T-helper 22 cell (primary cell): ENCODE results near the gene HIP1.
"Not testable (repeated sequence)": the region's sequence is repeated elsewhere in the genome, so short reads cannot be mapped to it uniquely, and the experiment has no call there.

Experiments used
- DNase-seq: peaks from one replicate; pipeline ENCODE4 v3.0.0-alpha.2; 2020; ENCODE audit warnings: low read depth

The HIP1 gene

GRCh38 chr7:75716992-75717626 lies 21.6 kb downstream of the HIP1 start:
- DNase-seq: no peak

DNA sequence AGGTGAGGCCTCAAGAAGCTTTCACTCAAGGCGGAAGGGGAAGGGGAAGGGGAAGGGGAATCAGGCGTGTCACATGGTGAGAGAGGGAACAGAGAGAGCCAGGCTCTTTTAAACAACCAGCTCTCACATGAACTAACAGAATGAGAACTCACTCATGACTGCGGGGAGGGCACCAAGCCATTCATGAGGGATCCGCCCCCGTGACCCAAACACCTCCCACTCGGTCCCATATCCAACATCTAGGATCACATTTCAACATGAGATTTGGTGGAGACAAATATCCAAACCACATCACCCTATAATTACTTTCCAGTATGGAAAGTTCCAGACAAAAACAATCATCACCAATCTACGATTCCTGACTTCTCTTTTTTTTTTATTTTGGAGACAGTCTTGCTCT lies 22.9 kb downstream of the HIP1 start:
- DNase-seq: no peak

GRCh38 chr7:75712517-75713361 lies 26.0 kb downstream of the HIP1 start:
- no peak for DNase-seq

GRCh38 chr7:75711656-75712514 lies 26.9 kb downstream of the HIP1 start:
- no peak for DNase-seq

DNA sequence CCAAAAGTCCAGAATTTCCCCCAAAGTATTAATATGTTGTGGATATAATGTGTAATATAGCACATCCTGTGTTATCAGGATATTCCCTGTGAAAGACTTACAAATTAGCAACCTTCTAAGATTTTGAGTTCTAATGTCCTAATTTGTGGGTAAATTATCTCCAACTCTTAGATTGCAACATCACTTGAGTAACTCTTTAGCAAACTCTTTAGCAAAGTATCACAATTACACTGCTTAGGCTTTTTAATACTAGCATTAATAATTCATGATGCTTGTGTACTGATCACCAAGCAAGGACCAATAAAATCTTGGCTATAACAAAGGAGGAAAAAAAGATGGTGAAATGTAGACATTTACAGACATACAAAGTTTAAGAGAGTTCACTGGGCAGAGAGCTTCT lies 27.7 kb downstream of the HIP1 start:
- no peak for DNase-seq

GRCh38 chr7:75704928-75705327 lies 33.8 kb downstream of the HIP1 start:
- DNase-seq: no peak

DNA sequence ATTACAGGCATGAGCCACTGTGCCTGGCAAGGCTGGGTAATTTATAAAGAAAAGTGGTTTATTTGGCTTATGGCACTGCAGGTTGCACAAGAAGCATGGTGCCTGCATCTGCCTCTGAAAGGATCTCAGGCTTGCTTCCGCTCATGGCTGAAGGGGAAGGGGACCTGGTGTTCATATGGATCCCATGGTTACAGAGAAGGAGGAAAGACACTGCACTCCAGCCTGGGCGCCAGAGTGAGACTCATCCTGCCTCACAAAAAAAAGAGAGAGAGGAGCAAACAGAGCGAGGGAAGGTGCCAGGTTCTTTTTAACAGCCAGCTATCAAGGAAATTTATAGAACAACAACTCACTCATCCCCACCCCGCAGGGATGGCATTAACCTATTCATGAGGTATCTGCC lies 36.2 kb downstream of the HIP1 start:
- no peak for DNase-seq

DNA sequence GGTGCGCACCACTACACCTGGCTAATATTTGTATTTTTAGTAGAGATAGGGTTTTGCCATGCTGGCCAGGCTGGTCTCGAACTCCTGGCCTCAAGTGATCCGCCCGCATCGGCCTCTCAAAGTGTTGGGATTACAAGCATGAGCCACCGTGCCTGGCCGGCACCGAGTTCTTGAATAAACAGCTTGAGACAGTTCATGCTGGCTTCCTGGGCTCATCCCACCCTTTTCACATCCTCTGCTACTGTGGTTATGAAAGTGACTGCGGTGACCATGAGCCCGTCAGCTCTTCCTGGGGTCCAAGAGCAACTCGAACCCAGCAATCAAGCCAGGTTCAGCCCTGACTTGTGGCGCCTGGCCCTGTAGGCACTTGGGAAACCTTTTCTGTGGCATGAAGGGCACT lies 38.7 kb downstream of the HIP1 start:
- DNase-seq: no peak

GRCh38 chr7:75698358-75698757 lies 40.4 kb downstream of the HIP1 start:
- DNase-seq: no peak

GRCh38 chr7:75696263-75697037 lies 42.3 kb downstream of the HIP1 start:
- no peak for DNase-seq

GRCh38 chr7:75694638-75695399 lies 43.9 kb downstream of the HIP1 start:
- DNase-seq: no peak

DNA sequence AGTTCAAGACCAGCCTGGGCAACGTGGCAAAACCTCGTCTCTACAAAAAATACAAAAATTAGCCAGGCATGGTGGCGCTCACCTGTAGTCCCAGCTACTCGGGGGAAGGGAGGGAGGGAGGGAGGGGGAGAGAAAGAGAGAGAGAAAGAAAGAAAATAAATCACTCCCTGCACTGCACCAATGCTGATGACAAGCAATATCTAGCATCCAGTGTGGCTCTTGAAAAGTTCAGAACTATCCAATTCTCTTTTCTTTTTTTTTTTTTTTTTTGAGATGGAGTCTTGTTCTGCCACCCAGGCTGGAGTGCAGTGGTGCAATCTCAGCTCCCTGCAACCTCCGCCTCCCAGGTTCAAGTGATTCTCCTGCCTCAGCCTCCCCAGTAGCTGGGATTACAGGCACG lies 45.1 kb downstream of the HIP1 start:
- not testable (repeated sequence) for DNase-seq

DNA sequence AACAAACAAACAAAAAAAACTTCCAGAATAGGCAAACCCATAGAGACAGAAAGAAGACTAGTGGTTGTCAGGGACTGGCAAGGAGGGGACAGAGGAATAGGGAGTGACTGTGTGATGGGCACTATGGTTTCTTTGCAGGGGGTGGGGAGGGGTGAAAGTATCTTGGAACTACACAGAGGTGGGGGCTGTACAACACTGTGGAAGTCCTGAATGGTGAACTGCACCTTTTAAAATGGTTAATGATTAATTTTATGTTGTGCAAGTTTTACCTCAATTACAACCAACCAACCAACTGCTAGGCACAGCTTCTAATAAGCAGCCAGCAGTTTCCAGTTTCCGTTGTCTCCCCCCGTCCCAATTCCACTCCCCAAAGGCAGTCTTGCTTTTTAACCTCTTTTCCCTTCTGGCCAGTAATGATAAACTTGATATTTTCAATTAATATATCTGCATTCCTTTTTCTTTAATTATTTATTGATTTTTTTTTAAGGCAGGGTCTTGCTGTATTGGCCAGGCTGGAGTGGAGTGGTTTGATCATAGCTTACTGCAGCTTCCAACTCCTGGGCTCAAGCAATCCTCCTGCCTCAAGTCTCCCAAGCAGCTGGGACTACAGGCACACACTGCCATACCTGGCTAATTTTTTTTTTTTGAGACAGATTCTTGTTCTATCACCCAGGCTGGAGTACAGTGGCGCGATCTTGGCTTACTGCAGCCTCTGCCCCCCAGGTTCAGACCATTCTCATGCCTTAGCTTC lies 46.8 kb downstream of the HIP1 start:
- DNase-seq: no peak

- no peak for DNase-seq
Measured at GRCh38 chr7:75690121-75690523, 48.6 kb downstream of the HIP1 start.

- no peak for DNase-seq
Measured at GRCh38 chr7:75689246-75690099, 49.3 kb downstream of the HIP1 start.

DNA sequence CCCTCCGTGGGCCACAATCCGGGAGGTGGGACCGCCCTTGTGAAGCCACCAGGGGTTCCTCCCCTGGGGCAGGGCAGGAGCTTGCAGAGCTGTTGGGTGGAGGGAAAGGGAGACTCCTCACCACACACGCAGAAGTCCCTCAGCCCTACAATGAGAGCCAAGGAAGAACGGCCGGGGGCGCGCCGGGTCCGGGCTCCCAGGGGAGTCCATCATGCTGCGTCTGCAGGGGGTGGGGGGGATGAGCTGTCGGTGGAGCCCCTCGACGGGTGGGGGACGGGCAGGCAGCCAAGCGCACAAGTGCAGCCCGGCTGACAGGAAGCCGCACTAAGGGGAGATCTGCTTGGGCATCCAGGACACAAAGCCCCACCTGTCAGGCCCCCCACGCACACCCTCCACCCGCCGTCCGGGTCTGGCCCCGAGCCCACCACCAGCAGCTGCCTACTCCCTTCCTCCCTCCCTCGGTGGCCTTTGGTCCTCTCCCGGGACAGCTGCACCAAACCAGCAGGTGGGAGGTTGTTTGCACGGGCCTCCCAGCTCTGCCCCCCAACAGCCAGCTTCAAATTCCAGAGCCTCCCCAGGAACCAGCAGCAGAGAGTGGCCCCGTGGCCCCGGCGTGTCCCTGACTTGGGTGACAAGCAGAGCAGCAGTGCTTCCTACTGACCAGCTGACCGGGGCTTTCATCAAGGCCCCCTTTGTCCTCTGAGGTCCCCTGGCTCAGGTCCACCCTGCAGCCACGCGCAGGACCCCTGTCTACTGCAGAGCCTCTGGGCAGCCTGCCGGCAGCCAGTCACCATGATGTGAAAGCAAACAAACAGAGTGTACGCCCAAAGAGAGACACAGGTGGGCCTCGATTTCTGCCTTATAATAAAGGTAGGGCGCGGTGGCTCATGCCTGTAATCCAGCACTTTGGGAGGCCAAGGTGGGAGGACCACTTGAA lies 50.3 kb downstream of the HIP1 start:
- no peak for DNase-seq

DNA sequence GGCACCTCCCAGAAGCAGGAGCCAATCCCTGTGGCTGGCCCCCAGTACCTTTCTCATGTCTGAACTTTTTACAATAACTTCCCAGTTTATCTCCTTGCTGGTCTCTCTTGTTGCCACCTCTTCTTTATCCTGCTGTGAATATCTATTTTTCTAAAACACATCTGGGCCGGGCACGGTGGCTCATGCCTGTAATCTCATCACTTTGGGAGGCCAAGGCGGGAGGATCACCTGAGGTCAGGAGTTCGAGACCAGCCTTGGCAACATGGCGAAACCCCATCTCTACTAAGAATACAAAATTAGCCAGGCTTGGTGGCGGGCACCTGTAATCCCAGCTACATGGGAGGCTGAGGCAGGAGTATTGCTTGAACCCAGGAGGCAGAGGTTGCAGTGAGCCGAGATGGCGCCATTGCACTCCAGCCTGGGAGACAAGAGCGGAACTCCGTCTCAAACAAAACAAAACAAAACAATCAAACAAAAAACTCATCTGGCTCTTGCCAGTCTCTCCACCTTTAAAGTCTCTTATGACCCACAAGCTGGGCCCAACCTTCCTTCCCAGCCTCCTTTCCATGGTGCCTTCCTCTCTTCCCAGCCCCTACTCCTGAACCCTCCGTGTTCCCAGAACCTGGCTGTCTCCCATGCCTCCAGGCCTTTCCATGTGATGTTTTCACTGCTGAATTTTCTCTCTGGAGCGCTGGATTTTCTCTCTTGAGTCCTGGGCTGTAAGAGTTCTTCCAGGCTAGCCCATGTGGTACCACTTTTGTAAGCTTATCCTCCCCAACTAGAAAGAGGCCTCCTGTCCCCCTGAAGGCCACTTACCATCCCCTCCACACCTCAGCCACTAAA lies 51.3 kb downstream of the HIP1 start:
- DNase-seq: no peak
